Measurements from ENCODE around the gene SAE1. TPM values are rescaled to one million over a fixed set of nuclear protein-coding genes. Genes with fewer than 3 reads are reported as not detected.
A peak's percentile ranks its signal among the peaks of the same experiment; 100 is the strongest.

The SAE1 gene
- total and polyA plus RNA-seq, 2 of the 4 experiments (the other 2 are of a cell fraction): 165 to 184 TPM

DNA sequence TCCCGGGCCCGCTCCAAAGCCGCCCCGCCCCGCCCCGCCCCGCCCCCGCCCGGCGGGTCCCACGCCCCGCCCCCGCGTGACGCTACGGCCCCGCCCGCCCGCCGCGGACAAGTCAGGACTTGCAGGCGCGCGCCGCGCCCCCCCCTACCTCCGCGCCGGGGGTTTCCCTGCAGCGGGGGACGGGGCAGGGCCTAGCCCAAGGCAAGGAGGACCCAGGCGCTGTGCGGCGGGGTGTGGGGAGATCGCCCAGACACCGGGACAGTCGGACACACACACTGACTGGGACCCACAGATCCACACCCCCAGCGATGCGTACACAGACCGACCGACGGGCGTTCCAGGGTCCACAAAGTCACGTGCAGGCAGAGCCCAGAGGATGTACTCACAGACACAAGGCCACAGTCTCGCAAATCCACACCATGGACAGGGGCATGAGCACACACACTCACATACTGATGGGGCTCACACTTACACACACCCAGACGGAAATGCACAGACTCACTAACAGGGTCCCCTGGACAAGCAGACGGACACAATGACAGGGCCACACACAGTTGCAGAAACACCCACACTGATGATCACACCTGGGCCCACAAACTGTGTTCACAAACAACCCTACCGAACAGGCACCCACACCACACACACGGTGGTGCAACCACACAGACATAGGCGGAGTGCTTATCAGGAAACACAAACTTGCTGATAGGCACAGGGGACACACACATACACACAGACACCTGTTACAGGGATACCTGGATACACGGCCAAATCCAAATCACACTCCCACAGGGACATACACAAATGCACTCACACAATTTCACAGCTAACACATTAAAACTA, 100.8 kb downstream of the SAE1 start (continued):
- no peak for TF ChIP-seq RAD21 (IDR thresholded peaks at IDR 0.05; ENCODE audit: low read length)
- peak; percentile 78 for TF ChIP-seq MXI1 (IDR thresholded peaks at IDR 0.05; ENCODE audit: borderline replicate concordance, low read depth, low read length)

DNA sequence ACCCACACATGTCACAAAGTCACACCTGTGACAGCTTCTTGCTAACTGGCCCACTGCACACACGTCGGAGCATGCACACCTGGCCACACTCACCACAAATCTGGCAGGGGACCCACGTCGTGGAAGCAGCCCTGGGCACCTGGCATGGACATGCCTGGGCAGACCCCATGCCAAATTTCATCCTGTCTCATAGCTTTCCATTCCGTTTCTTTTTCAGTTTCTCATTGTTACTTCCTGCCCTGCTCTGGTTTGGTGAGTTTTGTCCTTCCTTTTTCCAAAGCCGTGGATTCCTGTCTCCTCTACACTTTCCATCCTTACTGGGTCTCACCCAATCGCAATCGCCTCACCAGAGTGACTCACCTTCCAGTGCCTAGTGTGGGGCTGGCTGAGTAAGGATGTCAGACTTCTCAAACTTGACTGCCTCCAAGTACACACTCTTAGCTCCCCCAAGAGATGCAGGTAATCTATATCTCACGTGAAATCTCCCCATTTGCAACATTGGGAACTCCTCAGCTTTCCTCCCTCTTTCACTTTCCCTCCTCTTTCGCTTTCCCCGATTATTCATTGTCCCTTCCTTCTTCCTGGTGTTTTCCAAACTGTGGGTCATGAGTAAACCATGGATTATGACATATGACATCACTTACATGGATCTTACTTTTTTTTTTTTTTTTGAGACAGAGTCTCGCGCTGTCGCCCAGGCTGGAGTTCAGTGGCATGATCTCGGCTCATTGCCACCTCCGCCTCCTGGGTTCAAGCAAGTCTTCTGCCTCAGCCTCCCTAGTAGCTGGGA, 102.0 kb downstream of the SAE1 start:
- Histone ChIP-seq H2AK9ac (replicated peaks; ENCODE audit: low read depth, low read length, poor library complexity) (peak overlapping the region; percentile 100), H3K4me3 (ENCODE audit: insufficient read depth, low read depth, low read length) (peak overlapping the region; percentile 40; the same call in 1 of the 2 replicates), H4K20me1 (ENCODE audit: insufficient read depth, low read length) (peaks cover 25% of the 10 kb centered on the region), H3K9me3 (ENCODE audit: control insufficient read depth, insufficient read depth, low read length) (no peaks in the 10 kb centered on the region), H3K9me1 (ENCODE audit: insufficient read depth, low read length) (peaks cover 21% of the 10 kb centered on the region), H3K4ac (ENCODE audit: low read depth, low read length) (peak overlapping the region; percentile 100), H3K14ac (replicated peaks; ENCODE audit: low read depth, low read length) (peak overlapping the region; percentile 99), H4K8ac (ENCODE audit: low read depth in 2 of 2, low read length in 2 of 2) (peak overlapping the region; percentile 85 to 93), H2BK15ac (ENCODE audit: low read depth, low read length) (peak overlapping the region; percentile 94; the same call in 2 of the 3 replicates), H3K9ac (ENCODE audit: low read depth, low read length) (peak overlapping the region; percentile 69), H2AK5ac (ENCODE audit: low read depth, low read length) (peak overlapping the region; percentile 100), H3K4me1 (ENCODE audit: control insufficient read depth, insufficient read depth, low read length) (peaks cover 15% of the 10 kb centered on the region), H2BK120ac (ENCODE audit: low read depth, low read length) (peak overlapping the region; percentile 100), H3K56ac (ENCODE audit: extremely low read depth, insufficient read depth, low read length) (peak overlapping the region; percentile 77), H3K36me3 (ENCODE audit: control insufficient read depth, insufficient read depth, low read length) (no peaks in the 10 kb centered on the region), H4K91ac (ENCODE audit: insufficient read depth, low read depth, low read length) (peak overlapping the region; percentile 98), H3K27ac (ENCODE audit: insufficient read depth, low read length) (peak overlapping the region; percentile 98), H3K79me1 (ENCODE audit: low read depth in 1 of 2, low read length in 2 of 2) (peaks cover 10 to 34% of the 10 kb centered on the region in 2 experiments), H2BK5ac (ENCODE audit: low read depth, low read length, poor library complexity, severe bottlenecking) (peak overlapping the region; percentile 99), H2BK20ac (ENCODE audit: low read depth, low read length) (peak overlapping the region; percentile 99), H3K23ac (ENCODE audit: low read depth, low read length) (peak overlapping the region; percentile 99), H4K5ac (ENCODE audit: low read depth, low read length) (peak overlapping the region; percentile 99), H2AFZ (replicated peaks; ENCODE audit: low read length, poor library complexity) (peak overlapping the region; percentile 93), H3K4me2 (ENCODE audit: low read depth, low read length) (peak overlapping the region; percentile 91), H3K27me3 (ENCODE audit: control insufficient read depth, insufficient read depth, low read length) (no peaks in the 10 kb centered on the region), H3K18ac (ENCODE audit: low read depth, low read length) (peak overlapping the region; percentile 98)
- DNase-seq: peak; percentile 82
- POLR2A ChIA-PET (ENCODE audit: unreplicated experiment): interaction anchor here (0.7 to 0.8 kb wide), 2 partner anchors 56 to 445 kb away, joined by 3 to 4 read pairs; no protein-coding TSS in a partner anchor
- no peak for ATAC-seq (ENCODE audit: low read depth)
- 27% methylated on average over 3 of the region's 16 CpGs; no CpG with 5 or more reads in 1 of the 2 experiments for WGBS, 2 experiments (ENCODE audit: extremely low coverage in 2 of 2, insufficient read length in 1 of 2)
- no TSS peak for BruUV-seq (replicated peaks)
- CTCF ChIA-PET: interaction anchor here (1.1 kb wide), 1 partner anchor 20 kb away, joined by 3 read pairs; no protein-coding TSS in a partner anchor
- intact Hi-C loops (cut with micrococcal nuclease) (no loop called here), dilution Hi-C loops (cut with HindIII; ENCODE audit: low sequenced_read_pairs, unreplicated experiment) (no loop called here), in situ Hi-C loops (cut with MboI; ENCODE audit: low sequenced_read_pairs) (no loop called here)
- TF ChIP-seq CEBPB (IDR thresholded peaks at IDR 0.05; ENCODE audit: low read depth, low read length) (0 out of 2 replicates have a peak, but pooled peaks have one; percentile 27), RAD21 (IDR thresholded peaks at IDR 0.05; ENCODE audit: low read length) (no peak), MAZ (IDR thresholded peaks at IDR 0.05; ENCODE audit: borderline replicate concordance, low read depth, low read length) (peak; percentile 54; the same call in 1 of the 2 replicates), CHD1 (IDR thresholded peaks at IDR 0.05; ENCODE audit: low read depth, low read length) (no peak), NFE2L2 (IDR thresholded peaks at IDR 0.05; ENCODE audit: low read depth, low read length) (no peak), MXI1 (IDR thresholded peaks at IDR 0.05; ENCODE audit: borderline replicate concordance, low read depth, low read length) (no peak), SMC3 (IDR thresholded peaks at IDR 0.05; ENCODE audit: low read depth, low read length) (no peak), RFX5 (IDR thresholded peaks at IDR 0.05; ENCODE audit: low read depth, low read length) (no peak), FOS (IDR thresholded peaks at IDR 0.05; ENCODE audit: low read depth, low read length) (peak; percentile 51; the same call in 1 of the 2 replicates)
- TF ChIP-seq, protein P1, sequence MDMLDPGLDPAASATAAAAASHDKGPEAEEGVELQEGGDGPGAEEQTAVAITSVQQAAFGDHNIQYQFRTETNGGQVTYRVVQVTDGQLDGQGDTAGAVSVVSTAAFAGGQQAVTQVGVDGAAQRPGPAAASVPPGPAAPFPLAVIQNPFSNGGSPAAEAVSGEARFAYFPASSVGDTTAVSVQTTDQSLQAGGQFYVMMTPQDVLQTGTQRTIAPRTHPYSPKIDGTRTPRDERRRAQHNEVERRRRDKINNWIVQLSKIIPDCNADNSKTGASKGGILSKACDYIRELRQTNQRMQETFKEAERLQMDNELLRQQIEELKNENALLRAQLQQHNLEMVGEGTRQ (IDR thresholded peaks at IDR 0.05; ENCODE audit: low read depth, low read length): no peak

Data from IMR-90 (cell line).